ENCODE results near the gene ZNF219. TPM values are rescaled to one million over a fixed set of nuclear protein-coding genes. Genes with fewer than 3 reads are reported as not detected.

Gene ZNF219
- total and polyA plus RNA-seq, 2 of the 13 experiments (the other 11 are each of a cell fraction or from before 2014, with no cell fraction given), result 34.5 to 36.6 TPM

DNA sequence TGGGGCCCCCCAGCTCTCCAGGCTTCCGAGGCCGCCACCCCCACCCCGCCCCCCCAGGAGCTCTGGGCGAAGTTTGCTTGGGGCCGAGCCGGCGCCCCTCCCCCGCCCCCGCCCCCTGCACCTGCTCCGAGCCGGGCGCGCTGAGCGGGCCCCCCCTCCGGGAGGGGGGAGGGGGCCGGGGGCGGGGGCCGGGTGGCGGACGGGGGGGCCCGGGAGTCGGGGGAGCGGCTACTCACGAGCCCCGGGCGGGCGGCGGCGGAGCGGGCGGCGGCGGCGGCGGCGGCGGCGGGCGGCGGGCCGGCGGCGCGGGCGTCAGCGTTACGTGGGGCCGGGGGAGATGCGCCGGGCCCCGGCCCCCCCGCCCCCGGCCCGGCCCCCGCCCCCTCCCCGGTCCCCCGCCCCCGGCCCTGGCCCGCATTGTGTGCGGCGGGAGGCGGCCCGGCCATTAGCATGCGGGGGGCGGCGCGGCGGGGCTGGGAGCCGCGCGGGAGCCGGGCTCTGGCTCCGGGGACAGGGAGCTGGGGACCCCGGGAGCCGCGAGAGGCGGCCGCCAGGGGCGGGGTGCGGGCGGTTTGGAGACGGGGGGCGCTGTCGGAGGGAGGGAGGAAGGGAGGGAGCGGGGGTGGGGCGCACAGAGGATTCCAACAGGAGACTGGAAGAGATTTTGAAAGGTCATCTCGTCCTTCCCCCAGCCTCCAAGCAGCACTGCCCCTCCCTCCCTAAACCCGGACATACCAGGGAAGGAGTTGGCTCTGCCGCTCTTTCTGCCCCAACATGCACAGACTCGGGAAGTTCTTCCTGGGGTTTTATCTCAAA, at the start of gene ZNF219 (continued):
- TF ChIP-seq HNF4A (CRISPR knock-in tag; IDR thresholded peaks at IDR 0.05), result no peak
- TF ChIP-seq ZNF292 (CRISPR knock-in tag; IDR thresholded peaks at IDR 0.05; ENCODE audit: borderline replicate concordance, low read depth), result no peak
- no peak for TF ChIP-seq TCF7L2 (IDR thresholded peaks at IDR 0.05; ENCODE audit: low read depth, low read length)
- TF ChIP-seq SETDB1 (CRISPR knock-in tag; IDR thresholded peaks at IDR 0.05; ENCODE audit: borderline replicate concordance), result no peak
- TF ChIP-seq, protein P1, sequence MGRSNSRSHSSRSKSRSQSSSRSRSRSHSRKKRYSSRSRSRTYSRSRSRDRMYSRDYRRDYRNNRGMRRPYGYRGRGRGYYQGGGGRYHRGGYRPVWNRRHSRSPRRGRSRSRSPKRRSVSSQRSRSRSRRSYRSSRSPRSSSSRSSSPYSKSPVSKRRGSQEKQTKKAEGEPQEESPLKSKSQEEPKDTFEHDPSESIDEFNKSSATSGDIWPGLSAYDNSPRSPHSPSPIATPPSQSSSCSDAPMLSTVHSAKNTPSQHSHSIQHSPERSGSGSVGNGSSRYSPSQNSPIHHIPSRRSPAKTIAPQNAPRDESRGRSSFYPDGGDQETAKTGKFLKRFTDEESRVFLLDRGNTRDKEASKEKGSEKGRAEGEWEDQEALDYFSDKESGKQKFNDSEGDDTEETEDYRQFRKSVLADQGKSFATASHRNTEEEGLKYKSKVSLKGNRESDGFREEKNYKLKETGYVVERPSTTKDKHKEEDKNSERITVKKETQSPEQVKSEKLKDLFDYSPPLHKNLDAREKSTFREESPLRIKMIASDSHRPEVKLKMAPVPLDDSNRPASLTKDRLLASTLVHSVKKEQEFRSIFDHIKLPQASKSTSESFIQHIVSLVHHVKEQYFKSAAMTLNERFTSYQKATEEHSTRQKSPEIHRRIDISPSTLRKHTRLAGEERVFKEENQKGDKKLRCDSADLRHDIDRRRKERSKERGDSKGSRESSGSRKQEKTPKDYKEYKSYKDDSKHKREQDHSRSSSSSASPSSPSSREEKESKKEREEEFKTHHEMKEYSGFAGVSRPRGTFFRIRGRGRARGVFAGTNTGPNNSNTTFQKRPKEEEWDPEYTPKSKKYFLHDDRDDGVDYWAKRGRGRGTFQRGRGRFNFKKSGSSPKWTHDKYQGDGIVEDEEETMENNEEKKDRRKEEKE (IDR thresholded peaks at IDR 0.05), result no peak
- peak; percentile 25; the same call in 1 of the 2 replicates for TF ChIP-seq FOSL2 (CRISPR knock-in tag; IDR thresholded peaks at IDR 0.05)
- peak; percentile 32; the same call in 1 of the 2 replicates for TF ChIP-seq RARA (CRISPR knock-in tag; IDR thresholded peaks at IDR 0.05)
- TF ChIP-seq ZSCAN9 (CRISPR knock-in tag; IDR thresholded peaks at IDR 0.05; ENCODE audit: borderline replicate concordance), result 0 out of 2 replicates have a peak, but pooled peaks have one; percentile 27
- TF ChIP-seq JUNB (CRISPR knock-in tag; IDR thresholded peaks at IDR 0.05; ENCODE audit: borderline replicate concordance), result no peak
- TF ChIP-seq ERF (CRISPR knock-in tag; IDR thresholded peaks at IDR 0.05), result no peak
- no peak for TF ChIP-seq NR3C1 (CRISPR knock-in tag; IDR thresholded peaks at IDR 0.05)
- TF ChIP-seq ZFP1 (CRISPR knock-in tag; IDR thresholded peaks at IDR 0.05), result no peak
- no peak for TF ChIP-seq ZNF790 (CRISPR knock-in tag; IDR thresholded peaks at IDR 0.05; ENCODE audit: borderline replicate concordance)
- no peak for TF ChIP-seq ZNF451 (CRISPR knock-in tag; IDR thresholded peaks at IDR 0.05)
- no peak for TF ChIP-seq ZBTB26 (CRISPR knock-in tag; IDR thresholded peaks at IDR 0.05; ENCODE audit: borderline replicate concordance)
- TF ChIP-seq ZNF549 (CRISPR knock-in tag; IDR thresholded peaks at IDR 0.05), result no peak
- TF ChIP-seq ZNF441 (CRISPR knock-in tag; IDR thresholded peaks at IDR 0.05; ENCODE audit: borderline replicate concordance), result no peak
- no peak for TF ChIP-seq ZNF710 (CRISPR knock-in tag; IDR thresholded peaks at IDR 0.05; ENCODE audit: borderline replicate concordance)
- peak; percentile 77 for TF ChIP-seq POLR2AphosphoS5 (IDR thresholded peaks at IDR 0.05; ENCODE audit: low read depth, low read length)
- no peak for TF ChIP-seq ZNF878 (CRISPR knock-in tag; IDR thresholded peaks at IDR 0.05)
- no peak for TF ChIP-seq ELF3 (CRISPR knock-in tag; IDR thresholded peaks at IDR 0.05)
- no peak for TF ChIP-seq RELA (CRISPR knock-in tag; IDR thresholded peaks at IDR 0.05)
- peak; percentile 87 for TF ChIP-seq TEAD3 (CRISPR knock-in tag; optimal IDR thresholded peaks at IDR 0.05; ENCODE audit: borderline replicate concordance)
- TF ChIP-seq ZNF761 (CRISPR knock-in tag; conservative IDR thresholded peaks at IDR 0.05), result no peak
- peak; percentile 76 for TF ChIP-seq RBFOX2 (IDR thresholded peaks at IDR 0.05; ENCODE audit: low read depth, low read length)
- TF ChIP-seq HOXA7 (CRISPR knock-in tag; IDR thresholded peaks at IDR 0.05), result no peak
- TF ChIP-seq MZF1 (CRISPR knock-in tag; IDR thresholded peaks at IDR 0.05; ENCODE audit: borderline replicate concordance), result no peak

Data from HepG2 (cell line).